GM12801 (cell line): ENCODE data around the gene PNPLA2.

ENCODE experiments used
- CTCF ChIP-seq: IDR thresholded peaks from one replicate; pipeline ENCODE4 v1.5.1; 2011; ENCODE audit warnings: control low read depth; ENCODE audit not compliant: insufficient read length; ENCODE audit errors: extremely low read depth

The PNPLA2 gene

GRCh38 chr11:820655-821511 is 2.2 kb downstream of the PNPLA2 start:
- no peak for TF ChIP-seq CTCF

GRCh38 chr11:821512-822371 is 3.0 kb downstream of the PNPLA2 start:
- no peak for TF ChIP-seq CTCF

- no peak for TF ChIP-seq CTCF
Observed at GRCh38 chr11:823441-824291, 5.0 kb downstream of the PNPLA2 start.

- TF ChIP-seq CTCF, result no peak
Observed at GRCh38 chr11:824292-824880, 5.7 kb downstream of the PNPLA2 start.

- TF ChIP-seq CTCF, result no peak
Observed at GRCh38 chr11:824942-825341, 6.2 kb downstream of the PNPLA2 start.

GRCh38 chr11:825366-826226 is 6.9 kb downstream of the PNPLA2 start:
- TF ChIP-seq CTCF, result no peak
